WTC11 (cell line): ENCODE results near the gene COL25A1. TPM values are rescaled to one million over a fixed set of nuclear protein-coding genes. Genes with fewer than 3 reads are reported as not detected.

Experiments
- ATAC-seq: fragments of 200-7000 bp; cut with Tn5 transposase; 2 replicates; pipeline ENCODE4 v1.10.0; 2021; ENCODE audit warnings: mild to moderate bottlenecking, moderate library complexity
- CTCF ChIA-PET: fragments of 300-600 bp; sonication (Branson Sonifier 250); formaldehyde crosslinking; loops from one replicate; lab custom pipeline; 2021; ENCODE audit warnings: antibody characterized with exemption; lab: Charles Lee
- POLR2A ChIA-PET: fragments of 350-600 bp; sonication (Branson Sonifier 250); formaldehyde crosslinking; loops from one replicate; lab custom pipeline; 2021; ENCODE audit warnings: antibody characterized with exemption; lab: Charles Lee
- DNase-seq: peaks from one replicate; pipeline ENCODE4 v3.0.0; 2021; ENCODE audit warnings: low spot score
- H3K27ac Mint-ChIP-seq: 2 replicates; pipeline ENCODE4 v1.8.0; 2021; ENCODE audit warnings: mixed read lengths
- H3K27me3 Mint-ChIP-seq: 2 replicates; pipeline ENCODE4 v1.8.0; 2021; ENCODE audit warnings: low read depth, mild to moderate bottlenecking, moderate library complexity, mixed read lengths
- H3K36me3 Mint-ChIP-seq: 2 replicates; pipeline ENCODE4 v1.8.0; 2021; ENCODE audit warnings: mixed read lengths
- H3K4me1 Mint-ChIP-seq: 2 replicates; pipeline ENCODE4 v1.8.0; 2022; ENCODE audit warnings: mixed read lengths
- H3K4me3 Mint-ChIP-seq: 2 replicates; pipeline ENCODE4 v1.8.0; 2021; ENCODE audit warnings: mild to moderate bottlenecking, moderate library complexity, mixed read lengths
- H3K9me3 Mint-ChIP-seq: 2 replicates; pipeline ENCODE4 v1.8.0; 2021; ENCODE audit warnings: mixed read lengths
- ATF3 ChIP-seq: sonication (generic); formaldehyde crosslinking; conservative IDR thresholded peaks from 2 replicates; pipeline ENCODE4 v1.8.1; 2022; ENCODE audit warnings: mild to moderate bottlenecking, missing genetic modification reagents
- CREB1 ChIP-seq: sonication (generic); formaldehyde crosslinking; IDR thresholded peaks from 2 replicates; pipeline ENCODE4 v1.8.0; 2023; ENCODE audit warnings: mild to moderate bottlenecking, missing genetic modification reagents
- CREM ChIP-seq: sonication (generic); formaldehyde crosslinking; IDR thresholded peaks from 2 replicates; pipeline ENCODE4 v1.8.1; 2022; ENCODE audit warnings: mild to moderate bottlenecking, missing genetic modification reagents, moderate library complexity
- ERG ChIP-seq: fragments of 250-450 bp; sonication (Bioruptor Pico); IDR thresholded peaks from 2 replicates; pipeline ENCODE4 v1.8.0; 2021; ENCODE audit warnings: mild to moderate bottlenecking
- FOXJ3 ChIP-seq: sonication (generic); formaldehyde crosslinking; IDR thresholded peaks from 2 replicates; pipeline ENCODE4 v1.9.0; 2021; ENCODE audit warnings: missing genetic modification reagents, mild to moderate bottlenecking, borderline replicate concordance
- GABPB1 ChIP-seq: sonication (generic); formaldehyde crosslinking; IDR thresholded peaks from 2 replicates; pipeline ENCODE4 v1.8.1; 2023; ENCODE audit warnings: mild to moderate bottlenecking, missing genetic modification reagents
- HMGA2 ChIP-seq: fragments of 250-450 bp; sonication (Bioruptor Pico); IDR thresholded peaks from 2 replicates; pipeline ENCODE4 v1.4.0; 2021; ENCODE audit warnings: mild to moderate bottlenecking, moderate library complexity
- HMGXB4 ChIP-seq: sonication (generic); formaldehyde crosslinking; IDR thresholded peaks from 2 replicates; pipeline ENCODE4 v1.8.1; 2023; ENCODE audit warnings: mild to moderate bottlenecking, moderate library complexity, missing genetic modification reagents
- IRF2 ChIP-seq: sonication (generic); formaldehyde crosslinking; IDR thresholded peaks from 2 replicates; pipeline ENCODE4 v1.8.0; 2022; ENCODE audit warnings: low read depth, missing genetic modification reagents, borderline replicate concordance
- JUN ChIP-seq: sonication (generic); formaldehyde crosslinking; IDR thresholded peaks from 2 replicates; pipeline ENCODE4 v1.8.0; 2023; ENCODE audit warnings: mild to moderate bottlenecking, missing genetic modification reagents
- MAX ChIP-seq: sonication (generic); formaldehyde crosslinking; IDR thresholded peaks from 2 replicates; pipeline ENCODE4 v1.8.0; 2022; ENCODE audit warnings: mild to moderate bottlenecking, missing genetic modification reagents
- NFATC4 ChIP-seq: fragments of 250-450 bp; sonication (Bioruptor Pico); IDR thresholded peaks from 2 replicates; pipeline ENCODE4 v1.9.0; 2021; ENCODE audit warnings: mild to moderate bottlenecking
- PRDM15 ChIP-seq: sonication (generic); formaldehyde crosslinking; IDR thresholded peaks from 2 replicates; pipeline ENCODE4 v1.8.0; 2022; ENCODE audit warnings: missing genetic modification reagents
- PREB ChIP-seq: sonication (generic); formaldehyde crosslinking; IDR thresholded peaks from 2 replicates; pipeline ENCODE4 v1.8.1; 2022; ENCODE audit warnings: mild to moderate bottlenecking, missing genetic modification reagents, moderate library complexity, borderline replicate concordance
- SMAD4 ChIP-seq: sonication (generic); formaldehyde crosslinking; IDR thresholded peaks from 2 replicates; pipeline ENCODE4 v1.8.0; 2022; ENCODE audit warnings: mild to moderate bottlenecking, missing genetic modification reagents
- ZBTB21 ChIP-seq: sonication (generic); formaldehyde crosslinking; IDR thresholded peaks from 2 replicates; pipeline ENCODE4 v1.8.1; 2023; ENCODE audit warnings: mild to moderate bottlenecking, missing genetic modification reagents, borderline replicate concordance
- ZNF232 ChIP-seq: sonication (generic); formaldehyde crosslinking; IDR thresholded peaks from 2 replicates; pipeline ENCODE4 v1.8.0; 2022; ENCODE audit warnings: mild to moderate bottlenecking, missing genetic modification reagents
- ZNF317 ChIP-seq: sonication (generic); formaldehyde crosslinking; IDR thresholded peaks from 2 replicates; pipeline ENCODE4 v1.8.1; 2023; ENCODE audit warnings: low read depth, mild to moderate bottlenecking, moderate library complexity, missing genetic modification reagents, borderline replicate concordance
- ZNF532 ChIP-seq: fragments of 250-450 bp; sonication (Bioruptor Pico); IDR thresholded peaks from 2 replicates; pipeline ENCODE4 v1.9.0; 2021; ENCODE audit warnings: mild to moderate bottlenecking, borderline replicate concordance
- ZNF671 ChIP-seq: fragments of 250-450 bp; sonication (Bioruptor Pico); IDR thresholded peaks from 2 replicates; pipeline ENCODE4 v1.8.0; 2021; ENCODE audit warnings: mild to moderate bottlenecking
- total RNA-seq: library from RNA; stranded (reverse); gene quantifications from 3 replicates; pipeline ENCODE4 v1.2.3, GENCODE V29; 2021

The COL25A1 gene
- total RNA-seq, 1 experiment from 2014 or later = 6.6 TPM

GRCh38 chr4:109067508-109068235 is 234.8 kb downstream of the COL25A1 start (continued):
- no peak for TF ChIP-seq ZNF532 (CRISPR knock-in tag)
- TF ChIP-seq MAX (CRISPR knock-in tag) = no peak
- TF ChIP-seq ZNF232 (CRISPR knock-in tag) = no peak
- TF ChIP-seq CREB1 (CRISPR knock-in tag) = no peak
- TF ChIP-seq ERG (CRISPR knock-in tag) = no peak

GRCh38 chr4:109065006-109065405 is 237.5 kb downstream of the COL25A1 start:
- no peaks in the 10 kb centered on the region for H3K4me1 Mint-ChIP-seq
- TF ChIP-seq ZBTB21 (no peak), ZNF317 (no peak), HMGXB4 (CRISPR knock-in tag) (no peak), ZNF671 (CRISPR knock-in tag) (no peak), NFATC4 (CRISPR knock-in tag) (no peak), GABPB1 (CRISPR knock-in tag) (no peak), PREB (no peak), PRDM15 (no peak), IRF2 (no peak), CREM (no peak), ATF3 (CRISPR knock-in tag) (no peak), HMGA2 (CRISPR knock-in tag) (no peak), SMAD4 (CRISPR knock-in tag) (no peak), JUN (CRISPR knock-in tag) (no peak), FOXJ3 (CRISPR knock-in tag) (no peak)

More at GRCh38 chr4:109065006-109065405, 237.5 kb downstream of the COL25A1 start:
- Mint-ChIP-seq H3K9me3 (no peaks in the 10 kb centered on the region), H3K4me3 (no peak overlapping the region), H3K36me3 (no peaks in the 10 kb centered on the region), H3K27ac (no peak overlapping the region), H3K27me3 (no peaks in the 10 kb centered on the region)
- POLR2A ChIA-PET = no interaction called here
- ATAC-seq (no peak), DNase-seq (no peak)
- CTCF ChIA-PET = no interaction called here
